ENCODE measurements around the gene PRIMPOL.
A peak's percentile ranks its signal among the peaks of the same experiment; 100 is the strongest.
"Not testable (repeated sequence)": the region's sequence is repeated elsewhere in the genome, so short reads cannot be mapped to it uniquely, and the experiment has no call there.

PRIMPOL gene

GRCh38 chr4:184721254-184721653 is 71.7 kb downstream of the PRIMPOL start:
- DNase-seq: no peak

GRCh38 chr4:184722798-184723197 is 73.3 kb downstream of the PRIMPOL start:
- DNase-seq: no peak

GRCh38 chr4:184727430-184727829 is 77.9 kb downstream of the PRIMPOL start:
- DNase-seq: no peak

- DNase-seq: no peak
Observed at GRCh38 chr4:184728858-184729257, 79.3 kb downstream of the PRIMPOL start.

GRCh38 chr4:184729946-184730345 is 80.4 kb downstream of the PRIMPOL start:
- no peak for DNase-seq

GRCh38 chr4:184731056-184731455 is 81.5 kb downstream of the PRIMPOL start:
- no peak for DNase-seq

- DNase-seq: no peak
Observed at GRCh38 chr4:184732126-184732525, 82.6 kb downstream of the PRIMPOL start.

GRCh38 chr4:184733654-184734524 is 84.4 kb downstream of the PRIMPOL start, which contains the start of gene CENPU:
Gene CENPU (minus strand): TSS chr4:184734096. CDS start chr4:184734062, 34 bp downstream.
- peak; percentile 91 for DNase-seq

- DNase-seq: no peak
Observed at GRCh38 chr4:184734758-184735157, 85.2 kb downstream of the PRIMPOL start.

GRCh38 chr4:184739575-184739974 is 90.0 kb downstream of the PRIMPOL start:
- DNase-seq: not testable (repeated sequence)

- no peak for DNase-seq
Observed at GRCh38 chr4:184740980-184741391, 91.4 kb downstream of the PRIMPOL start.

GRCh38 chr4:184741651-184742050 is 92.1 kb downstream of the PRIMPOL start:
- DNase-seq: not testable (repeated sequence)

GRCh38 chr4:184743650-184744049 is 94.1 kb downstream of the PRIMPOL start:
- DNase-seq: no peak

- DNase-seq: no peak
Observed at GRCh38 chr4:184744236-184744635, 94.7 kb downstream of the PRIMPOL start.

All from activated CD4-positive, alpha-beta T cell treated with anti-CD3 and anti-CD28 coated beads, Interleukin-2, amount 50 U/mL, for 4 hours (primary cell).